ENCODE results near the gene SLC37A4. TPM values are rescaled to one million over a fixed set of nuclear protein-coding genes. Genes with fewer than 3 reads are reported as not detected.

SLC37A4 gene
- total and polyA plus RNA-seq, 2 of the 13 experiments (the other 11 are each of a cell fraction or from before 2014, with no cell fraction given), result 43.0 to 56.1 TPM

DNA sequence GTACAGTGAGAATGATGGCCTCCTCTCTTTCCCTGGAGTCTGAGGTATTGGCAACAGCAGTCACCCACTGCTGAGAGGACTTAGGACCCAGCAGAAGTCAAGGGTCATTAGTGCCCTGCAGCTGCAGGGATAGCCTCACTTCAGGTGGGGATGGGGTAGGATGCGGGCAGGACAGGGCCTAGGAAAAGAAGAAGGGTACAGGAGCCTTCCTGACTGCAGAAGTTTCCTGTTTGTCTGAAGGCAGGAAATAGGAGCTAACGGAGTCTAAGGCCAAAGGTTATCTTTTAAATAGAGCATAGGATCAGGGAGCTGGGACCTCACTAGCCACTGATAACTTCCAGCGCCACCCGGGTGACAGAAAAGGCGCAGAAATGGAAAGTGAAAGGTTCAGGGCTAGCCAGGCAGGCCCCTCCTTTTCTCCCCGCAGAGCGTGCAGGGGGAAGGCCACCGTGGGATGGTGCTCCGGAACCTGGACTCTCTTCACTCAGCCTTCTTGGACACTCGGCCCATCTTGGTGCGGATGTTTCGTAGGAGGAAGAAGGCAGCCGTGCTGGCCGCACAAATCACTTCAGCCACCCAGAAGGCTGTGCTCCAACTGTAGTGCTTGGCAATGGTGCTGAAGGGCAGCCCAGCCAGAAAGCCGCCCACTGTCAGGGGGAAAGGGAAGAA lies 6.1 kb downstream of the SLC37A4 start (continued):
- TF ChIP-seq, protein P1, sequence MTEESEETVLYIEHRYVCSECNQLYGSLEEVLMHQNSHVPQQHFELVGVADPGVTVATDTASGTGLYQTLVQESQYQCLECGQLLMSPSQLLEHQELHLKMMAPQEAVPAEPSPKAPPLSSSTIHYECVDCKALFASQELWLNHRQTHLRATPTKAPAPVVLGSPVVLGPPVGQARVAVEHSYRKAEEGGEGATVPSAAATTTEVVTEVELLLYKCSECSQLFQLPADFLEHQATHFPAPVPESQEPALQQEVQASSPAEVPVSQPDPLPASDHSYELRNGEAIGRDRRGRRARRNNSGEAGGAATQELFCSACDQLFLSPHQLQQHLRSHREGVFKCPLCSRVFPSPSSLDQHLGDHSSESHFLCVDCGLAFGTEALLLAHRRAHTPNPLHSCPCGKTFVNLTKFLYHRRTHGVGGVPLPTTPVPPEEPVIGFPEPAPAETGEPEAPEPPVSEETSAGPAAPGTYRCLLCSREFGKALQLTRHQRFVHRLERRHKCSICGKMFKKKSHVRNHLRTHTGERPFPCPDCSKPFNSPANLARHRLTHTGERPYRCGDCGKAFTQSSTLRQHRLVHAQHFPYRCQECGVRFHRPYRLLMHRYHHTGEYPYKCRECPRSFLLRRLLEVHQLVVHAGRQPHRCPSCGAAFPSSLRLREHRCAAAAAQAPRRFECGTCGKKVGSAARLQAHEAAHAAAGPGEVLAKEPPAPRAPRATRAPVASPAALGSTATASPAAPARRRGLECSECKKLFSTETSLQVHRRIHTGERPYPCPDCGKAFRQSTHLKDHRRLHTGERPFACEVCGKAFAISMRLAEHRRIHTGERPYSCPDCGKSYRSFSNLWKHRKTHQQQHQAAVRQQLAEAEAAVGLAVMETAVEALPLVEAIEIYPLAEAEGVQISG (CRISPR knock-in tag; IDR thresholded peaks at IDR 0.05), result peak; percentile 40; the same call in 1 of the 2 replicates
- TF ChIP-seq ARID2 (CRISPR knock-in tag; IDR thresholded peaks at IDR 0.05; ENCODE audit: borderline replicate concordance), result no peak
- no peak for TF ChIP-seq RAD51 (IDR thresholded peaks at IDR 0.05; ENCODE audit: borderline replicate concordance)
- no peak for TF ChIP-seq MEIS1 (CRISPR knock-in tag; IDR thresholded peaks at IDR 0.05; ENCODE audit: borderline replicate concordance)
- no peak for TF ChIP-seq SMC3 (IDR thresholded peaks at IDR 0.05; ENCODE audit: low read length)
- no peak for TF ChIP-seq NPAS2 (CRISPR knock-in tag; IDR thresholded peaks at IDR 0.05; ENCODE audit: borderline replicate concordance)
- TF ChIP-seq ZNF20 (CRISPR knock-in tag; IDR thresholded peaks at IDR 0.05), result no peak
- no peak for TF ChIP-seq E2F5 (CRISPR knock-in tag; conservative IDR thresholded peaks at IDR 0.05)
- TF ChIP-seq MYC (CRISPR knock-in tag; IDR thresholded peaks at IDR 0.05; ENCODE audit: borderline replicate concordance), result peak; percentile 41; the same call in 1 of the 2 replicates
- TF ChIP-seq GATAD1 (CRISPR knock-in tag; IDR thresholded peaks at IDR 0.05), result 0 out of 2 replicates have a peak, but pooled peaks have one; percentile 28
- TF ChIP-seq ZBTB43 (CRISPR knock-in tag; conservative IDR thresholded peaks at IDR 0.05), result no peak
- no peak for TF ChIP-seq ZNF781 (CRISPR knock-in tag; IDR thresholded peaks at IDR 0.05; ENCODE audit: borderline replicate concordance, not compliant biosample characterization)
- no peak for TF ChIP-seq SOX6 (IDR thresholded peaks at IDR 0.05)
- peak; percentile 44 for TF ChIP-seq SOX6 (CRISPR knock-in tag; IDR thresholded peaks at IDR 0.05)
- no peak for TF ChIP-seq KDM6A (CRISPR knock-in tag; IDR thresholded peaks at IDR 0.05; ENCODE audit: low read depth)
- no peak for TF ChIP-seq ZNF567 (CRISPR knock-in tag; IDR thresholded peaks at IDR 0.05; ENCODE audit: borderline replicate concordance)
- TF ChIP-seq XRCC5 (optimal IDR thresholded peaks at IDR 0.05; ENCODE audit: low read length), result peak; percentile 14
- no peak for TF ChIP-seq ZNF337 (CRISPR knock-in tag; IDR thresholded peaks at IDR 0.05; ENCODE audit: borderline replicate concordance, low read depth)
- TF ChIP-seq DMTF1 (CRISPR knock-in tag; IDR thresholded peaks at IDR 0.05), result no peak
- no peak for TF ChIP-seq HNRNPK (IDR thresholded peaks at IDR 0.05; ENCODE audit: low read depth, low read length, poor library complexity, severe bottlenecking)
- no peak for TF ChIP-seq ZSCAN30 (CRISPR knock-in tag; IDR thresholded peaks at IDR 0.05)
- TF ChIP-seq ESRRA (CRISPR knock-in tag; IDR thresholded peaks at IDR 0.05; ENCODE audit: low read depth), result no peak
- TF ChIP-seq, protein P2, sequence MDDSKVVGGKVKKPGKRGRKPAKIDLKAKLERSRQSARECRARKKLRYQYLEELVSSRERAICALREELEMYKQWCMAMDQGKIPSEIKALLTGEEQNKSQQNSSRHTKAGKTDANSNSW (CRISPR knock-in tag; IDR thresholded peaks at IDR 0.05; ENCODE audit: borderline replicate concordance), result no peak

All from HepG2 (cell line).